ENCODE results near the gene FIGN.

FIGN gene

DNA sequence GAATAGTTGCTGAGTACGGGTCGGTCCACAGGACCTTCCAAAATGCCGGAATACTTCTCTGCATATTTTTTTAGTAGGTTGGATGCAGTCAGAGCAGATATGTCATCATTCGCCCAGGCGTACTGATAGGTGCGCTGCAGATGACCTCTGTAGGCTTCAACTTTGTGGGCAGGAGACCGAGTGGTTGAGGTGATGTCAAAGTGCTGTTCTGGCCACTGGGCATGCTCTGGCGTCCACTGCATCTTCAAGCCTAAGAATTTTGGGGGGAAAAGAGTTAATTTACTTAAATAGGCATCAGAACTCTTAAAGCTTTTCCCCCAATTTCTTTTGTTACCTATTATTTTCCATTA lies 124.3 kb downstream of the FIGN start:
- no peak for DNase-seq (ENCODE audit: low spot score)

DNA sequence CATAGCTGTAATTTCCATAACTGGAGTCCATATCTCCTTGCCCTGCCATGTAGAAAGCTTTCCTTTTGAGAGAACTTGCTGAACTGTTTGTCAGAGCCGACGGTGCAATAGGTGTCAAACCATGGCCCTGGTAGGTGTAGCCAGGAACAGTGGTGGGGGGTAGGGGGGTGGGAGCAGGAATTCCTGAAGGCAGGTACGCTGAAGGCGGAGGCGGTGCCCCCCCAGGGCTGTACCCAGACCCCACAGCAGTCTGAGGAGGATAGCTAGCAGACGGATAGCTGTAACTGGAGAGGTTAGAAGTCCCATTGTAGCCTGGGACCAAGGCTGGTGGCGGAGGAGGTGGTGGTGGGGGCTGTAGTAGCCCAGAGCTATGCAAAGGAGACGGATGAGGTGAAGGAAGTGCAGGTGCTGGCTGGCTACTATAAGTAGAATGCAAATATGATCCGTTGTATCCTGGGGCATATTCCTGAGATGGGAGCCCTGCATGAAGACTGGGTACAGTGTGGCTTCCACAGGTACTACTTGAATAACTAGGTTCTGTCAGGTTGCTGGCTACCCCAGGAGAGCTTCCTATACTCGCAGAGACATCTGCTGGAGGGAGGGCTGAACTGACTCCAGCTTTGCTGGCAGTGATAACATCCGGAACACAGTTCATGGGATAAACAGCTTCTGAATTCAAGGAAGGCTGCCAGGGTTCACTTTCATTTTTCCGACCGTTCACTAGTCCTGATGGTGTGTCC lies 124.8 kb downstream of the FIGN start:
- peak; percentile 35 for DNase-seq (ENCODE audit: low spot score)

DNA sequence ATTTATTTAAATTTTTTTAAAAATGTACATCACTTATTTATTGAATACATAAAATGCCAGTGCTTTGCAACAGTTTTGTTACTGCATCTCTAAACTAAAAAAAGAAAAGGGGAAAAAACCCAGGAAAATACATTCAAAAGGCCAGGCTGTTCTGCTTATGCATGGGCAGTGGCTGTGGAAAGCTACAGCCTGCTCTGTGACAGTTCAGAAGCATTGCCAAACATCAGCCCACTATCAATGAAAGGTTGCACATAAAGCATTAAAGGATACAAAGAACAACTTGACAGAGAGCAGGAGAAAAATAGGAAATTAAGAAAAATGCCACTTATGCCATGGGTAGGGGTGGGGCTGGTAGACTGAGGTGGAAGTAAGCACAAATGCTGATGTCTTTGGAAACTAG lies 128.2 kb downstream of the FIGN start:
- DNase-seq (ENCODE audit: low spot score) = no peak

DNA sequence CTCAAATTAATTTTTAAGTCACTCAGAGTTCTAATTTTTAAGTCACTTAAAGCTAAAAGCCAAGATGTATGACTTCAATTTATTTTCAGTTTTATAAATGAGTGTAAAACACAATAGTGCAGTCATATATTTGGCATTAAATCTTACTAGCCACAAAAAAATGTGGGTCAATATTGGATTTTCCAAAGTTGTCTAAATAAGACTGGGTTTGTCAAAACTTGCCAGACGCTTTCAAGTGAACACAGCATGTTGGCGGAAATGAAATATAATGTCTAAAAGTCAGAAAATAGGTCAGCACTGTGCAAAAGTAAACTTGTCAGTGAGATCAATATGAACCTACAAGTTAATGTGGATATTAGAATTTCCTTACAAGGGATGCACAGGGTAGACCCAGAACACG lies 128.9 kb downstream of the FIGN start:
- DNase-seq (ENCODE audit: low spot score) = no peak

DNA sequence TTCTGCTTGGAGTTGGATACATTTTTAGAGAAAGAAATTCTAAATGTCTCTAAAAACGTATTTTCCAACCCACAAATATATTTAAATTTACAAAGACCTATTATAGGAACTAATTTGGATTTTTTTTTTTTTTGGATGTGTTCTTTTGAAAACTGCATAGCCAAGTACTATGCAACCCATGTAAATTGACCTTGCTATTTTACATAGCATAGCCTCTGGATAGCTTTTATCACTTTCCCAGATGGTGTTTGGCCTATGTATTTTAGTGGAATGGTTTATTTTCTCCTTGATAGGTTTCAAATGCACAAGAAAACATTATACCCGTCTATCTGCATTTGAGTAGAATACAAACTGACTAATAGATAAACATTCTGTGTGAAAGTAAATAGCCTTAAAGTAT lies 130.0 kb downstream of the FIGN start:
- no peak for DNase-seq (ENCODE audit: low spot score)

DNA sequence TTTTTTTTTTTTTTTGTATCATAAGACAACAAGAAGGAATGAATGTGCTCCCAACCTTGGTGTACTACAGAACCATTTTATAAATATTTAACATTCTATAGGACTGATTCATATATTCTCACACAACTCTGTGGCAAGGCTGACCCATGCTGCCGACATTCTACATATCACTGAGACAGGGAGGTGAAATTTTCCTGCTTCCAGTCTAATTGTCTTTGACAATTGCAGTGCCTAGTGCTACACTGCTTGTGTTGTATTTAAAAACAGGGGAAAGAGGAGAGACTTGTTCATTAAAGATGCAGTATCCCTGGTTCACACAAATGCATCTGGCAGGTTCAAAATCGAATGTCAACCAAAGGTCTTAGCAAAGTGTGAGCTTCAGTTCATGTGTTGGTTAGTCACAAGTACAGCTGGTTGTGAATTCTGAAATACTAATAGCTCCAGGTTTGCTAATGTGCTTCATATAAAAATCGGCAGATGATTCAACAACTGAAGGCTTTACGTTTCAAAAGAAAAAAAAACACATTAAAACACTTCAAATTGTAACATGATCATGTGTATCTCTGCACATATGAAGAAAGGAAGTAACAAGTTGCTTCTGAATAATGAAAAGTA lies 130.8 kb downstream of the FIGN start:
- DNase-seq (ENCODE audit: low spot score) = no peak

DNA sequence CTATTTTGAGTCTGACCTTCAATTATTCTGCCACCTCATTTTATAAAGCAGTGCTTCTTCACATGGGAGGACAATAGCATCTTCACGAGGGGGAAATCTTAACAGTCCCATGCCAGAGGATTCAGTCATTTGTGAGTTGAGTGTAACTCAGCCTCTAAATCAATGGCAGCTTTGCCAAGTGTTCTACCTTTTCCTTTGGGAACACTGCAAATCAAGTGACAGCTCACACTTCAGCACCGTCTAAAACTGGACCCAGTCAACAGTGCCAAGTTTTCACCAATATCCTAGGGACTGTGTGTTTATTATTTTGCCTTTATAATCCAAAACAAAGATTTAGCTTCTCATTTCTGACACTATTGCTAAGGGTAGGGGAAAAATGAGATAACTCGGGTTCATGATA lies 133.6 kb downstream of the FIGN start:
- no peak for DNase-seq (ENCODE audit: low spot score)

DNA sequence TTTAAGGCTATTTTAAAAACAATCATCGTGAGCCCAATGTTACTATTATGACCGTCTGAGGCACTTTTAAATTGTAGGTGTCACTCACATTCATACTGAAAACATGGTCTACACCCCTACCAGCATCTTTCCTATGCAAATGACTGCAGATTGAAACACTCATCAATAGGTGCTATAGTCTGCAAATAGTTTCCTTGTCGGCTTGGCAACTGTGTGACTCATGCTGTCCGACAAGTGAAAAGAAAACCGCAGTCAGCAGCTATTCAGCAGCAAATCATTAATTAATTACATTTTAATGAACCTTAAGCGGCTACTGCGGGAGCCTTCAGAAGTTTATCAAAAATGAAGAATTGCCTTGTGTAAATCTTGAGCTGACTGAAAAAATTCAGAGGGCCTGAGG lies 134.4 kb downstream of the FIGN start:
- no peak for DNase-seq (ENCODE audit: low spot score)

DNA sequence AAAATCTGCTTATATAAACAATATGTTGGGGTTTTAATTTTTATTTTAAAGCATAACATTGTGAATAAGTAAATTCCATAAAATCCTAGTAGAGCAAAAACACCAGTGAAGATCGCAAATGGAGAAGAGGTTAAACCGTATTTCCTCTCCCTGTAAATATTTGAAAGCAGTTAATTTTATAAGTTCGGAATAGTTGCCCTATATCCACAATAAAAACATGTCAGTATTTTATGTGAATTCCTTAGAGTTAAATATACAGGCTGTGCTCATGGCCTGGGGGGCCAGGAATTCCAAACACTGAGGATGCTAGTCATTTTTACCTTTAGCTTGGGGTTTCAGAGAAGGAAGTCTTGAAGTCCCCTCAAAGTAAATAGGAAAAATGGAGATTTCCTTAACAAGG lies 135.0 kb downstream of the FIGN start:
- no peak for DNase-seq (ENCODE audit: low spot score)

DNA sequence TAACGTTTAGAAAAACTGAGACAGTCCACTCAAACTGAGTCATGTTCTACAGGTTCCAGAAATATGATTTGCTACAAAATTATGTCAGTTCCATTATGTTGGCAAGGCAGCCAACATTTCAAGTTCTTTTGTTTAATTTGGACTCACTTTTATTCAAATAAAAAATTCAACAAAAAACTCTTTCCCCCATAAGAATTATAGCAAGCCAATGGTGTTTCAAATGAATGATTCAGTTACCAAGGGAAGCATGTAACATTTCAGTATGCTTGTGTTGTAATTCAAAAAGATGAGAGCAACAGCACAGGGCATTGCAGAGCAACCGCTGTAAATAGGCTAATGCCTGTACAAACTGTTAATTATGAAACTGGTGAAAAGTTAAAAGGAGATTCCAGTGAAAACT lies 140.8 kb downstream of the FIGN start:
- DNase-seq (ENCODE audit: low spot score) = no peak

DNA sequence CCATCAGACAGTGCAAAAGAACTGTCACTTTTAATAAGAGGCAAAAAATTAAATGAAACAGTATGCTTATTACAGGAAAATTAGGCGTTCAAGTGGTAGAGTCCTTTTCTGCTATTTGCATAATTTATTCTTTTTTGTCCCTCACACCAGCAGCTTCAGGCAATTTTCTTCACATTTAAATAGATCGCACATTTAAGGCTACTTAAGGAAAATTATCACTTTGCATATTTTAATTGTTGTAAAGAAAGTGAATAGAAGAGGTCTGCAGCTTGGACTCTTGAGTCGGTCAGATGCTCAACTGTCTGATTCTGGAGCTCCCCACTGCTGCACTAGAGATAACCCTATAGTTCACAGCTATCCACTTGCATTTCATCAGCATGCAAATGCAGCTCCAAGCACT lies 141.3 kb downstream of the FIGN start:
- DNase-seq (ENCODE audit: low spot score) = no peak

DNA sequence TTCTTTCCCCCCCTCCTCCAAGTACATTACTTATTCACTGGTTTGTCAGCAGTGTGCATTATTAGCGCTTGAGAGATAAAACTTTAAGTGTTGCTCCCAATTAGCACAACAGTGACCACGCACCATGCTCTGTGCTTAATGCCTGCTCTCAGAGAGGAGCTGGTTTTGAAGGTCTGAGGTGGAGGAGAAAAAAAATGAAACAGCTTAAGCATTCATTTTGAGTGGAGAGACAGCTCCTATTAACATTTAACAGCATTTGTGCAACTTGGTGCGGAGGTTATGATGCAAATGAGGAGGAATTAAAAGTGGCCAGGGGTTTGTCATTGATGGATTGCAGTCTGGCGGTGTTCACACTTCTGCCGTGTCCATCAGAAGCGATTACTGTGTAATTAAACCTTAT lies 141.8 kb downstream of the FIGN start:
- no peak for DNase-seq (ENCODE audit: low spot score)

DNA sequence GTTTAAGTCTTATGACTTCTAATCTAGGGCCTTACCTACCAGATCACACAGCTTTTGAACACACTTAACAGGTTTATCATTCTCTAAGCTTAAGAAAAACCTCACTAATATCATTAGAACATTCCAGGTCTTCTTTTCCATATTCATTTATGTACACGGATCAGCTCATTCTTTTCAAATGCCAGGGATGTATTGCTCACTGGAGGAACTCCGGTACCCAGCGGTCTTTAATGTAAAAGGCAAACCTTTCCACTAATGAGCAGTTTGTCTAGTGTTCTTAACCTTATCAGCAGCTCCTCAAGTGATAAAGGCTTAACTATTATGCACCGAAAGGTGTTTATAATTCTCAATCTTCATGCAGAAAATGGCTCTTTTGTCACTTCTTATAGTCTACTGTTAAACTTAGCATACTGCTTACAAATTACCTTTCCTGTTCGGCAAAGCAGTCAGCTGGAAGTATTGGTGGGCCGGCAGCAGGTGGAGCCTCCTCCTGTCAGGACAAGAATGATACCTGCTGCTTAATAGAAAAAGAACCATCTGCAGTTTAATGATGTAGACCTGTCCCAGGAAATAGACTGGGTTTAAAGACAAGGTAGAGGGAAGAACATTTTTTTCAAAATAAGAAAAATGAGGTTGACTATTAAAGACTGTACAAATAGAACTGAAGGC lies 142.7 kb downstream of the FIGN start:
- no peak for DNase-seq (ENCODE audit: low spot score)

DNA sequence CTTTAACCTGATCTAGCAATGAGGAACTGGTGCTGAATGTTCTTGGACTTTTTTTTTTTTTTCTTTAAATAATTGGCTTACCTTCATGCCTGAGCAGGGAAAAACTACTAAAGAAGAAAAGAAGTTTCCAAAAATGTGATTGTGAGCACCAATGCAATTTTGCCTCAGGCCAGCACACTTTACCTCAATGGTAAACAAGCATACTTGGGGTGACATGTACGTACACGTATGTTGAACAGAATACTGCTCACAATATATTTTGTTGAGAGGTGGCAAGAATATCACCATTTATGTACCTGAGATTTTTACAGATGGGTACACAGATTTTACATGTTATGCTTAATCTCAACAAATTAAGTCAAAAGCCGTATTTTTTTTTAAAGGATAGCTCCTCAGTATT lies 144.3 kb downstream of the FIGN start:
- DNase-seq (ENCODE audit: low spot score) = no peak

DNA sequence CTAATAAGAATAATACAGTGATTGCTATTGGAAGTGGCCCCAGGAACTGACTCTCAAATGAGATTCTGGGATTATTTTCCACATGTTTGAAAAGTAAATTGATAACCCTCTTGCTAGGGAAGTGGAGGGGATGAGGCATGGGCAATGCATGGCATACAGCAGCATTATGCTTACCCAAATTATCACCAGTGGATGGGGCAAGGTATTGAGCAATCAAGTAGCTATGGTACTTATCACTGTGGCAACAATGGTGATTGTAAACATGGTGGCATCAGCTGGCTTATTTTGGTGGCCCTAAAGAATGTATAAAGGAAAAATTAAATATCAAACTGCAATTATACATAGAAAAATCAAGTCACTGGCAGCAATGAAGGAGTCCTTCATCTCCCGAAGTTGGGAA lies 155.1 kb downstream of the FIGN start:
- DNase-seq (ENCODE audit: low spot score) = no peak

DNA sequence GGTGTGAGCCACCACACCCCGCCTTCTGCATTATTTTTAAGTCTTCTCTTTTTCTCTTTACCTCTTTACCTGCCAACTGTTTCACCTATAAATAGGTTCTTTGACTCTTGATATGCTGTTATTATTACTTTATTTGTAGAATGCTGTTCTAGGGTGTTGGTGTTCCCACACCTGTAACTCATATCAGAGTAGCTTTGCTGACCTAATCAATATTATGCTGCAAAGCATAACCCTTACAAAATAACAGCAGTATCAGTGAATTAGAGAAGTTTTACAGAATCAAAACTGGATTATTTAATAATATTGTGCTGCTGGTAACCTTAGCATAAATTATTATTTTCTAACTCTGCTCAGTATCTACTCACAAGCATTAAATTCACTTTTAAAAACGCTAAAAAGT lies 161.5 kb downstream of the FIGN start:
- no peak for DNase-seq (ENCODE audit: low spot score)

DNA sequence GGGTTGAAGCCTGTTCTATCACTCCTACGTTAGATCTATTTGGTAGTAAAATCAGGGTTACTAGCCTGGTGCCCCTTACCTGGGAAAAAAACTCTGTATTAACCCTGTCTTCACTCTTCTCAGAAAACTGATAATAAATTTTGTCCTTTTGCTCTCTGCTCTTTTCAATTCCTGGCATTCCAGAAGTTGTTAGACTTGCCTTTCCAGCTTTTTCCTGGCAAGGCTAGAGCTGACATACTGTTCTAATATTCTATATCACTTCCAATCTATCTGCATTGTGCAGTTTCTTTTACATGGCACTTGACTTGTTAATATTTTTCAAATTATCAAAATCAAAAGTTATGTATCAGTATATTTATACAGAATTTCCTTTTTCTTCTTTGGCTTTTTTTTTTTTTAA lies 162.2 kb downstream of the FIGN start:
- DNase-seq (ENCODE audit: low spot score) = no peak

DNA sequence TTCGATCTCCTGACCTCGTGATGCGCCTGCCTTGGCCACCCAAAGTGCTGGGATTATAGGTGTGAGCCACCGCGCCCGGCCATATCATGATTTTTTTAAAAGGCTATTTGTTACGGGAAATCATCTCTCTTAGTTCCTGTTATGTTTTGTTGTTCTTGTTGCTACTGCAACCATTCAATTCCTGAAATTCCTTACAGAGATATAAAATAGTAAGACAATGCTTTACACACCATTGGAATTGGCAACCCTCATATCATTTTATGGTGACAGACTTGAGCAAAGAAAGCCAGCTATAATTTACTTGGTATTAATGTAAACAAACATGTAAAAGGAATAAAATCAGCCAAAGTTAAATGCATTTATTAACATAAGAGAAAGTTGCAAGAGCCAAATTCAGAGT lies 163.0 kb downstream of the FIGN start:
- no peak for DNase-seq (ENCODE audit: low spot score)

DNA sequence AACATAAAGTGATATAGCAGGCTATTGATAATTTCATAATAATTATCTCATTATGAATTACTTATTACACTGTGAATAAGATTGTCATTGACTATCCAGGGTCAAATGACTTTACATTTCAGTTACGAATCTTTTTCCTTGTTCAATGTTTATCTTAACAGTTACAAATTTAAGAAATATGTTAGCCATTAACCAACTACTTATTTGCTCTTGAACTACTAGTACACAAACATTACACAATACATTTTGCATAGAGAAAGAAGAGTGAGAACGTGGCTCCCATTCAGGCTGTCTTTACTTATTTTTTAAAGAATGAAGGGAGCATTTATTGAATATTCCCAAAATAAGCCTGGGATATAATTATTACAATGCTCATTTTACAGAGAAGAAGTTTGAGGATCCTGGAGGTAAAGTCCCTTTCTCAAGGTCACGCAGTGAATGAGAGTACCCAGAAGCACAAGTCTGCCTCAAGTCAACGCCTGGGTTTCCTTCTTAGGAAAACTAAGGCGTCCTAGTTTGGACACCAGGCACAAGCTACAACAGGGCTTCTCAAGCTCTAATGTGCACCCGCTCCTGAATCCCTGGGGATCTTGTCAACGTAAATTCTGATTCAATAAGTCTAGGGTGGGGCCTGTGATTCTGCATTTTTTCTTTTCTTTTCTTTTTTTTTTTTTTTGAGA lies 164.2 kb downstream of the FIGN start:
- no peak for DNase-seq (ENCODE audit: low spot score)

DNA sequence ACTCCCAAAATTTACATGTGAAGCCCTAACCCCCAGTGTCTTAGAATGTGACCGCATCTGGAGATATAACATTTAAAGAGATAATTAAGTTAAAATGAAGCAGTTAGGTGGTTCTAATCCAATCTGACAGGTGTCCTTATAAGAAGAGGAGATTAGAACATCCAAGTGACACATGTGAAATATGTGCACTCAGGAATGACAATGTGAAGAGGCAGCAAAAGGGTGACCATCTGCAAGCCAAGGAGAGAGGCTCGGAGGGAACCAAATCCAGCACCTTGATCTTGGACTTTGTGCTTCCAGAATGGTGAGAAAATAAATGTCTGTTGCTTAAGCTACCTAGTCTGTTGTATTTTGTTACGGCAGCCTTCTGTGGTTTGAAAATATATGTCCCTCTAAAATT lies 165.4 kb downstream of the FIGN start:
- DNase-seq (ENCODE audit: low spot score) = no peak

DNA sequence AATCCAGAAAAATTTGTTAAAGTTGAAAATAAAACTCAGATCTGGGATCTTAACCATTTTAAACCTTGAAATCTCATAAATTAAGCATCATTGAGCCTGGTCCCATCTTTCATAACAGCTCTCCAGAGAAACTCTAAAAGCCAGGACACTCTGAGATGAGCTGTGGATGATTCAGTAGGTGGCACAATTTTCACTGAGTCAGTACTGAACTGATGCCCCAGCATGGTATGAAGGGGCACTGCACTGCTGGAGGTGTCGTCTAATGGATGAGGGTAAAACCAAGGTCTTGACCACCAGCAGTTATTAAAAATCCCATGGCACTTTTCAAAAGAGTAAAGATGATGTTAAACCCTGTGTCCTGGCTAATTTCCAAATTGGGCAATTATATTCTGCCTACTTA lies 170.6 kb downstream of the FIGN start:
- DNase-seq (ENCODE audit: low spot score) = no peak

DNA sequence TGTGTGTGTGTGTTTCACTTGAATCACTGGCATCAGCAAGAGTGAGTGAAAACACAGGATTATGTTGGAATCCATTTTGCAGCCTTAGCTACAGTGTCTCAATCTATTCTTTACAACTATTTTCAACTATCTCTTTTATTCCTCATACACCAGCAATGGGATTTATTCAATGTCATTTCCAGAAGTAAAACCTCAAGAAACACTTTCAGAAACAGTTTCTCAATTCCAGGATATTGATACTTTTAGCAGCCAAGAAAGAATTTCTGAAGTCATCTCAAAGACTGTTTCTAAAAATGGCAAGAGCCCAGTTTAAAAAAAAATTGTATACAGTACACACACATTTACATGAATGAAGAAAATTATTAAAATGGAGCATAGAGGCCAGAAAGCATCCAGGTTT lies 171.6 kb downstream of the FIGN start:
- no peak for DNase-seq (ENCODE audit: low spot score)

DNA sequence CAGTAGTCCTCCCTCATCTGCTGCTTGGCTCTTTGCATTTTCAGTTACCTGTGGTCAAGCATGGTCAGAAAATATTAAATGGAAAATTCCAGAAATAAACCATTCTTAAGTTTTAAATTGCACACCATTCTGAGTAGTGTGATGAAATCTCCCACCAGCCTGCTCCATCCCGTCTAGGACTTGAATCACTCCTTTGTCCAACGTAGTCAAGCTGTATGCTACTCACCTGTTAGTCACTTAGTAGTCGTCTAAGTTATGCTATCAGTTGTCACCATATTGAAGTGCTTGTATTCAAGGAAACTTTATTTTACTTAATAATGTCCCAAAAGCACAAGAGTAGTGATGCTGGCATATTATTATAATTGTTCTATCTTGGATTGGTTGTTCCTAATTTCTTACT lies 172.5 kb downstream of the FIGN start:
- no peak for DNase-seq (ENCODE audit: low spot score)

All from HuH-7.5 (cell line).